ENCODE data around the gene FBXL12.
"Not testable (repeated sequence)": the region's sequence is repeated elsewhere in the genome, so short reads cannot be mapped to it uniquely, and the experiment has no call there.

Gene FBXL12

DNA sequence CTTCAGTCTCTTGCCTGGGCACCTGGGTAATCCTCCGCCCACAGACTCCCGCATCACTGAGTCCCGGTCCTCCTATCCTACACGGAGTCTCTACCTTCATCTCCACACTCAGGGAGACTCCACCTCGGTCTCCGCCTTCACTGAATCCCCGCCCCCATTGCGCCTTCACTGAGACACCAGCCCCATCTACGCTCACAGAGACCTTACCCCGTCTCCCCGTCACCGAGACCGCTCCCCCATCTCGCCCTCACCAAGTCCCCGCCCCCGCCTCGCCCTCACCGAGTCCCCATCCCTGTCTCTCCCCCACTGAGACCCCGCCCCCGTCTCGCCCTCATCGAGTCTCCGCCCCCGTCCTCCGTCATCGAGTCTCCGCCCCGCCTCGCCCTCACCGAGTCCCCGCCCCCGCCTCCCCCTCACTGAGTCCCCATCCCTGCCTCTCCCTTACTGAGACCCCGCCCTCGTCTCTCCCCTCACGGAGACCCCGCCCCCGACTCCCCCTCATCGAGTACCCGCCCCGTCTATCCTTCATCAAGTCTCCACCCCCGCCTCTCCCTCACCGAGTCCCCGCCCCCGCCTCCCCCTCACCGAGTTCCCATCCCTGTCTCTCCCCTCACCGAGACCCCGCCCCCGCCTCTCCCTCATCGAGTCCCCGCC lies 27.2 kb downstream of the FBXL12 start:
- DNase-seq: peak; percentile 88

DNA sequence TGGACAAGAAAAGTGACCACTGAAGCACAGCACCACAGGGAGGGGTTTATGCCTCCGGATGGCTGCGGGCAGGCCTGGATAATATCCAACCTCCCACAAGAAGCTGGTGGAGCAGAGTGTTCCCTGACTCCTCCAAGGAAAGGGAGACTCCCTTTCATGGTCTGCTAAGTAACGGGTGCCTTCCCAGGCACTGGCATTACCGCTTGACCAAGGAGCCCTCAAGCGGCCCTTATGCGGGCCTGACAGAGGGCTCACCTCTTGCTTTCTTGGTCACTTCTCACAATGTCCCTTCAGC lies 27.9 kb downstream of the FBXL12 start:
- DNase-seq: not testable (repeated sequence)

DNA sequence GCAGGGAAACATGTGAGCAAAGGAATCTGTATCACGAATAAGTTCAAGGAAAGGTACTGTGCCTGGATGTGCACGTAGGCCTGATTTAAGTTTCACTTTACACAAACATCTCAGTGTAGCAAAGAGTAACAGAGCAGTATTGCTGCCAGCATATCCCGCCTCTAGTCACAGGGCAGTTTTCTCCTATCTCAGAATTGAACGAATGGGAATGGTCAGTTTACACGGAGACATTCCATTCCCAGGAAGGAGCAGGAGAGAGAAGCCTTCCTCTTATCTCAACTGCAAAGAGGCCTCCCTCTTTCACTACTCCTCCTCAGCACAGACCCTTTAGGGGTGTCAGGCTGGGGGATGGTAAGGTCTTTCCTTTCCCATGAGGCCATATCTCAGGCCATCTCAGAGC lies 29.3 kb downstream of the FBXL12 start:
- DNase-seq: not testable (repeated sequence)

DNA sequence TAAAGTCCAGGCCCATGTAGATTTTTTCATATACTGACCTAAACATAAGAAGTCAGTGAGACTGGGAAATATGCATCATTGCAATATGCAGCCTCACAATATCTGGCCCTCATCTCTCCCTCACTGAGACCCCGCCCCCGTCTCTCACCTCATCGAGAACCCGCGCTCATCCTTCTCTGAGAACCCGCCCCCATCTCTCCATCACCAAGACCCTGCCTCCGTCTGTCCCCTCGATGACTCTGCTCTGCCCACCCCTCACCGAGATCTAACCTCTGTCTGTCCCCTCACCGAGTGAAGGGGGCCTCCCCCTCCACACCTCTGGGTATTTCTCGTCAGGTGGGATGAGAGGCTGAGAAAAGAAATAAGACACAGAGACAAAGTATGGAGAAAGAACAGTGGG lies 29.8 kb downstream of the FBXL12 start:
- no peak for DNase-seq

DNA sequence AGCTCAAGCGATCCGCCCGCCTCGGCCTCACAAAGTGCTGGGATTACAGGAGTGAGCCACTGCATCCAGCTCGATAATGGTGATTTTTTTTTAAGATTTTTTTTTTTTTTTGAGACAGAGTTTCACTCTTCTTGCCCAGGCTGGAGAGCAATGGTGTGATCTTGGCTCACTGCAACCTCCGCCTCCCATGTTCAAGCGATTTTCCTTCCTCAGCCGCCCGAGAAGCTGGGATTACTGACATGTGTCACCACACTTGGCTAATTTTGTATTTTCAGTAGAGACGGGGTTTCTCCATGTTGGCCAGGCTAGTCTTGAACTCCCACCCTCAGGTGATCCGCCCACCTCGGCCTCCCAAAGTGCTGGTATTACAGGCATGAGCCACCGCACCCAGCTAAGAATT lies 30.3 kb downstream of the FBXL12 start:
- DNase-seq: not testable (repeated sequence)

DNA sequence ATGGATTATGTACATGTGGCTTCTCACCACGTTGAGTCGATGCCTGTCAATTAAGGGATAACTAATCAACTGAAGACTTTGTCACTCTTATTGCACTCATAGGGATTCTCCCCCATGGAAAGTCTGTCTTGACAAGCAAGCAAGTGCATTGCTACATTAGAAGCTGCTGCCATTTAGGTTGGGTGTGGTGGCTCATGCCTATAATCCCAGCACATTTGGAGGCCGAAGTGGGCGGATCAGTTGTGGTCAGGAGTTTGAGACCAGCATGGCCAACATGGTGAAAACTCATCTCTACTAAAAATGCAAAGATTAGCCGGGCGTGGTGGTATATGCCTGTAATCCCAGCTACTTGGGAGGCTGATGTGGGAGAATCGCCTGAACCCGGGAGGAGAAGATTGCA lies 32.1 kb downstream of the FBXL12 start:
- DNase-seq: no peak

DNA sequence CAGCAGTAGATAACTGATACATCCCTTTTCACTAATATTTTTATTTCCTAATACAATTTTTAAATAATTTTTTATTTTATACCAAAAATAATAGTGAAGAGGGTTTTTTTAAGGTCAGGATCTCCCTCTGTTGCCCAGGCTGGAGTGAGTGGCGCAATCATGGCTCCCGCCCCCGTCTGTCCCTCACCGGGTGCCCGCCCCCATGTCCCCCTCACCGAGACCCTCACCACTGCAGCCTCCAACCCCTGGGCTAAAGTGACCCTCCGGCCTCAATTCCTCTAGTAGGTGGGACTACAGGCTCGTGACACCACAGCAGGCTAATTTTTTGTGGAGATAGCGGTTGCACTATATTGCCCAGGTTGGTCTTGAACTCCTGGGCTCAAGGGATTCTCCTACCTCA lies 32.5 kb downstream of the FBXL12 start:
- no peak for DNase-seq

DNA sequence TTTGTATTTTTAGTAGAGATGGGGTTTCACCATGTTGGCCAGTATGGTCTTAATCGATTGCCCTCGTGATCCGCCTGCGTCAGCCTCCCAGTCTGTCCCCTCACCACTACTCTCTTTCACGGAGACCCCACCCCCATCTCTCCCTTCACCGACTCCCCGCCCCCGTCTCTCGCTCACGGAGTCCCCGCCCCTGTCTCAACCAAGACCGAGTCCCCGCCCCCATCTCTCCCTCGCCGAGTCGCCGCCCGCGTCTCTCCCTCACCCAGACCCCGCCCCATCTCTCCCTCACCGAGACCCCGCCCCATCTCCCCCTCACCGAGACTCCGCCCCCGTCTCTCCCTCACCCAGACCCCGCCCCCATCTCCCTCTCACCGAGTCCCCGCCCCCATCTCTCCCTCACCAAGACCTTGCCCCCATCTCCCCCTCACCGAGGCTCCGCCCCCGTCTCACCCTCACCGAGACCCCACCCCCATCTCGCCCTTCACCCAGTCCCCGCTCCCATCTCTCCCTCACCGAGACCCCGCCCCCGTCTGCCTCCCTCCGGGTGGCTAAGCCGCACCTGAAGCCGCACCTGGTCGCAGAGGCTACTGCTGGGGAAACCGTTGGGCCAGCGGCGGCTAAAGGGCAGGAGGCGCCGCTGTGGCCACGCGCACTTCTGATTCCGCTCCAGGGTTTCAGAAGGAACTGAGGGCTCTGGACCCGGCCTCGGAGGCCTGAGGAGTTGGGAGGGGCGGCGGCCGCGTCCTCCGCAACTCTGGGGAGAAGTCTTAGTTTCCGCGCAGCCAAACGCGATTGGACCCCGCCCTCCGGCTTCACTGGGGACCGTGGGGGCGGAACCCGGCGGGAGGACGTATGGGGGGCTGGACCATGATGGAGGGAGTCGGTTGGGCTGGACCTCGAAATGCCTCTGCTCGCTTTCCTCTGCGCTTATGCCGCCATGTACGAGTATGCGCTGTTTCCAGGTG lies 33.2 kb downstream of the FBXL12 start:
- DNase-seq: peak; percentile 98

DNA sequence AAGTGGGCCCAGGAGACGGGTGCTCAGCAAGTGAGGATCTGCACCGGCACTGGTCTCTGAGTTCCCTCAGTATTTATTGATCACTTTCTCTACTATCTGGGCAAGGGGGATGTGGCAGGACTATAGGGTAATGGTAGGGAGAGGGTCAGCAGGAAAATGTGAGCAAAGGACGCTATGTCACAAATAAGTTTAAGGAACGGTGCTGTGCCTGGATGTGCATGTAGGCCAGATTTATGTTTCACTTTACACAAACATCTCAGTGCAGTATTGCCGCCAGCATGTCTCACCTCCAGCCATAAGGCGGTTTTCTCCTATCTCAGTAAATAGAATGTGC lies 34.7 kb downstream of the FBXL12 start:
- DNase-seq: not testable (repeated sequence)

DNA sequence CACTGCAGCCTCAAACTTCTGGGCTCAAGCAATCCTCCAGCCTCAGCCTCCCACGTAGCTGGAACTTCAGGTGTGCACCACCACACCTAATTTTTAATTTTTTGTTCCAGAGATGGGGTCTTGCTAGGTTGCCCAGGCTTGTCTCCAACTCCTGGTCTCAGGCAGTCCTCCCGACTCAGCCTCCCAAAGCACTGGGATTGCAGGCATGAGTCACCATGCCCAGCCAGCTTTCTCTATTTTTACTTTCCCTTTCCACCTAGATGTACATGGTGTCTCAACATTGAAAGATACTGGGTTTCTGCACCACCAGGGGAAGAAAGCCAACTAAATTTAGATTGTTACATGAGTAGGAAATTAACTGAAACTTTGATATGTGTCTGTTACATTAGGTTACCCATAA lies 36.5 kb downstream of the FBXL12 start:
- no peak for DNase-seq

DNA sequence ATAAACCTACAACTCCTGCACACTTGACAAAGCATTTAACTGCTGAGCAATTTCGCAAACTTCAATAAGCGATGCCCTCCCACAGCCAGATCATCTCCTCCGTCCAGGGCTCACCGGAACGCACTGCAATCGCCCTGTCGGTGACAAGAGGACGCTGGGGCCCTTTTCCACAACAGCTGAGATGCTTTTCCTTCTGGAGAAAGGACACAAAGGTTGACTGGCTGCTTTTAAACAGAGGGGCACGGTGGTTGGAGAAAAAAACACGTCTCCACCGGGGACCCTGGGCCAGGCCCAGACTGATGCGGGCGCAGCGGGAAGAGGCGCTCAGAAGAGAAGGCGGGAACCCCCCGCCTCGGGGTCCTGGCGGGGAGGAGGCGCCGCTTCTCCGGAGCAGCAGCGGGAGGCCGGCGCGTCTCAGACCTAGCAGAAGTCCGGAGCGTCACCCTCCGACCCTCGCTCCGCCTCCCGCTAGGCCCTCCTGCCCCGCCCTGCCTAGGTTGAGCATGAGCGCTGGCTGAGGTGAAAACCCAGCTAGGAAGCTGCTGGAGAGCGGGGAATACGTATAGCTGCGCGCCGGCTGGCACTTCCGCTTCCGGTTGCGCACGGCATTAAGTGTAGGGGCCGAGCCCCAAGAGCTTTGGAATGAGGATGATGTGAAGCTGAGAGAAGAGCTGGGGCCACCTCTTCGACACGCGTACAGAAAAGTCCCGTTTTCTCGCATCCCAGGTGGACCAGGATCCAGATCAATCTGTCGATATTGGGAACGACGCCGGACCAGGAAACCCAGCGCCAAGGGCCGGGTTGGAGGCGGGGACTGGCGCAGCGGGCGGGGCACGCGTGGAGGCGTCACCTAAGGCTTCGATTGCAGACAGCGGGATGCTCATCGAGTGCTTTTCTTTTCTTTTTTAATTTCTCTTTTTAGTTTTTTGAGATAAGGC lies 50.4 kb downstream of the FBXL12 start, which contains the start of gene ZNF846:
TSS of gene ZNF846 (minus strand) at position 564 of the 938 bp plus-strand sequence. CDS start 3,788 bp downstream, outside the sequence.
- DNase-seq: peak; percentile 94
